ENCODE results near the gene MED31.

GRCh38 chr17:6643451-6644125 is 7.8 kb downstream of the MED31 start:
- TF ChIP-seq EZH2 (IDR thresholded peaks at IDR 0.05; ENCODE audit: low read depth) (no peak), CTCF (conservative IDR thresholded peaks at IDR 0.05) (no peak)

Measured in PC-9 (cell line).